Fibroblast of mammary gland (primary cell): Measurements from ENCODE around the gene CTXN1.

Experiments
- DNase-seq: peaks from one replicate; pipeline ENCODE4 v3.0.0-alpha.2; 2010; ENCODE audit warnings: low read depth
- H3K4me3 ChIP-seq: 2 replicates; pipeline ENCODE4 v1.5.1; 2011; ENCODE audit warnings: low read depth, mild to moderate bottlenecking, low read length, moderate library complexity; ENCODE audit not compliant: control insufficient read depth
- TF ChIP-seq, protein P1 (sequence below): conservative IDR thresholded peaks from 2 replicates; pipeline ENCODE4 v1.5.1; 2011; ENCODE audit warnings: low read depth, low read length, inconsistent platforms; ENCODE audit not compliant: control insufficient read depth, insufficient read depth

CTXN1 gene

DNA sequence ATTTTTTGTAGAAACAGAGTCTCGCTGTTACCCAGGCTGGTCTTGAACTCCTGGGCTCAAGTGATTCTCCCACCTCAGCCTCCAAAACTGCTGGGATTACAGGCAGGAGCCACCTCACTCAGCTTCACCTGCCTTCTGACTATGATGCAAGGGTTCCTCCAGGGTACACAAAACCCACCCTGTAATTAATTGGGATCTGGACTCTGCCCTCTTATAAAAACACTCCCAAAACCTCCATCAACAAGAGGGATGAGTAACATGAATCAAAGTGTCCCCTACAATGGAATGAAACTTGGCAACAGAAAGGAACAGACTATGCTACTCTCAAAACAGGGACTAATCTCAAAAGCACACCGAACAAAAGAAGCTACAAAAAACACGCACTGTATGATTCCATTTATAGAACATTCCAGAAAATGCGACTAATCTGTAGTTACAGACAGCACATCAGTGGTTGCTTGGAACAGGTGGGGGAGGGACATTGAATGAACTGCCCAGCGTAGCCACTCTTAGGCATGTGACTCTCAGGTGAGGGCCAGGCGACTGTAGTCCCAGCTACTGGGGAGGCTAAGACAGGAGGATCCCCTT is 48.6 kb downstream of the CTXN1 start:
- H3K4me3 ChIP-seq, result no peak overlapping the region
- no peak for DNase-seq
- TF ChIP-seq, protein P1, sequence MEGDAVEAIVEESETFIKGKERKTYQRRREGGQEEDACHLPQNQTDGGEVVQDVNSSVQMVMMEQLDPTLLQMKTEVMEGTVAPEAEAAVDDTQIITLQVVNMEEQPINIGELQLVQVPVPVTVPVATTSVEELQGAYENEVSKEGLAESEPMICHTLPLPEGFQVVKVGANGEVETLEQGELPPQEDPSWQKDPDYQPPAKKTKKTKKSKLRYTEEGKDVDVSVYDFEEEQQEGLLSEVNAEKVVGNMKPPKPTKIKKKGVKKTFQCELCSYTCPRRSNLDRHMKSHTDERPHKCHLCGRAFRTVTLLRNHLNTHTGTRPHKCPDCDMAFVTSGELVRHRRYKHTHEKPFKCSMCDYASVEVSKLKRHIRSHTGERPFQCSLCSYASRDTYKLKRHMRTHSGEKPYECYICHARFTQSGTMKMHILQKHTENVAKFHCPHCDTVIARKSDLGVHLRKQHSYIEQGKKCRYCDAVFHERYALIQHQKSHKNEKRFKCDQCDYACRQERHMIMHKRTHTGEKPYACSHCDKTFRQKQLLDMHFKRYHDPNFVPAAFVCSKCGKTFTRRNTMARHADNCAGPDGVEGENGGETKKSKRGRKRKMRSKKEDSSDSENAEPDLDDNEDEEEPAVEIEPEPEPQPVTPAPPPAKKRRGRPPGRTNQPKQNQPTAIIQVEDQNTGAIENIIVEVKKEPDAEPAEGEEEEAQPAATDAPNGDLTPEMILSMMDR, result no peak

DNA sequence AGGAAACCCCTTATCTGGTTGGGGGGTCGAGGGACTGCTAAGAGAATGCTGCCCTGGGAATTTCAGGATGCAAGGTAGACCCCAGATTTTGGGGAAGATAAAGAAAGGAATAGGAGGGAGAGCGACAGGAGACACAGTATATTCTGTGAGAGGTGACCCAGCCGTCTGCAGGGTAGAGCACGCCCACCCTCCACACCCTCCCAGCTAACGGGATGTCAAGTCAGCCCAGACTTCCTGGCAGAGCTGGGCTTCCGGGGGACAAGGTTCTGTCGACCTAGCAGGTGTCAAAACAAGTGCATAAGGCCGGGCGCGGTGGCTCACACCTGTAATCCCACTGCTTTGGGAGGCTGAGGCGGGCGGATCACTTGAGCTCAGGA is 51.0 kb downstream of the CTXN1 start:
- DNase-seq, result no peak
- no peak overlapping the region for H3K4me3 ChIP-seq
- TF ChIP-seq, protein P1, result no peak
